A549 (cell line): ENCODE data around the gene STOX1. TPM values are rescaled to one million over a fixed set of nuclear protein-coding genes. Genes with fewer than 3 reads are reported as not detected.
A peak's percentile ranks its signal among the peaks of the same experiment; 100 is the strongest.

Source experiments
- ATAC-seq, 2 experiments: fragments of 200-7000 bp in 1 of 2; fragments of >200 bp in 1 of 2; cut with Nextera tagmentation in 1 of 2; cut with Tn5 transposase in 1 of 2; 3 replicates each; pipeline versions ENCODE4 v1.8.0 to v1.9.1; 2018 to 2020; ENCODE audit warnings: mild to moderate bottlenecking in 1 of 2, moderate library complexity in 1 of 2
- CTCF ChIA-PET: fragments of 300-600 bp; sonication (Branson Sonifier 250); formaldehyde crosslinking; extraction: SDS; loops from one replicate; lab custom pipeline; 2021; ENCODE audit warnings: antibody characterized with exemption, inconsistent platforms; lab: Yijun Ruan, JAX
- POLR2A ChIA-PET: fragments of 350-600 bp; formaldehyde crosslinking; extraction: SDS; loops from one replicate; lab custom pipeline; 2021; ENCODE audit warnings: antibody characterized with exemption, inconsistent platforms; lab: Yijun Ruan, JAX
- DNase-seq, 2 experiments: peaks; one replicate each; pipeline versions ENCODE4 v3.0.0 to v3.0.0-alpha.2; 2011 to 2016; ENCODE audit warnings: low read depth in 1 of 2, low spot score in 1 of 2
- FAIRE-seq: peaks from 2 replicates; lab custom pipeline; 2011; peaks lifted over from hg19 to GRCh38; lab: Jason Lieb, UNC
- H3K27ac ChIP-seq, 2 experiments: fragments of >200 bp; sonication (Bioruptor Twin); formaldehyde crosslinking; 3 replicates each; pipeline ENCODE4 v1.5.1; 2016 to 2017
- H3K4me1 ChIP-seq: fragments of >200 bp; sonication (Bioruptor Twin); formaldehyde crosslinking; 3 replicates; pipeline ENCODE4 v1.6.1; 2016
- H3K4me2 ChIP-seq: fragments of >200 bp; sonication (Bioruptor Twin); formaldehyde crosslinking; 3 replicates; pipeline ENCODE4 v1.6.1; 2016
- H3K4me3 ChIP-seq: fragments of >200 bp; sonication (Bioruptor Twin); formaldehyde crosslinking; 3 replicates; pipeline ENCODE4 v1.5.1; 2016
- H3K9me3 ChIP-seq: fragments of >200 bp; sonication (Bioruptor Twin); formaldehyde crosslinking; 3 replicates; pipeline ENCODE4 v1.6.1; 2016
- BCL3 ChIP-seq: fragments of >200 bp; sonication (Bioruptor Twin); formaldehyde crosslinking; IDR thresholded peaks from 3 replicates; pipeline ENCODE4 v1.6.1; 2016
- BHLHE40 ChIP-seq: IDR thresholded peaks from 2 replicates; pipeline ENCODE4 v1.6.1; 2012; ENCODE audit warnings: low read depth, low read length, inconsistent platforms
- CBX2 ChIP-seq: fragments of 200-600 bp; sonication (generic); IDR thresholded peaks from 2 replicates; pipeline ENCODE4 v1.6.1; 2016; ENCODE audit warnings: low read depth, mild to moderate bottlenecking, borderline replicate concordance
- CBX8 ChIP-seq: fragments of 200-600 bp; sonication (generic); IDR thresholded peaks from 2 replicates; pipeline ENCODE4 v1.6.1; 2016
- CEBPB ChIP-seq, 2 experiments: fragments of >200 bp in 1 of 2; sonication (Bioruptor Twin) in 1 of 2; formaldehyde crosslinking in 1 of 2; IDR thresholded peaks; 2 replicates each; pipeline ENCODE4 v1.6.1; 2012 to 2016
- CHD2 ChIP-seq: fragments of 150-350 bp; IDR thresholded peaks from 2 replicates; pipeline ENCODE4 v1.6.1; 2014; ENCODE audit warnings: low read length; ENCODE audit not compliant: partially characterized antibody
- CHD4 ChIP-seq: fragments of 200-600 bp; sonication (generic); IDR thresholded peaks from 2 replicates; pipeline ENCODE4 v1.6.1; 2016; ENCODE audit warnings: antibody characterized with exemption, mild to moderate bottlenecking, borderline replicate concordance
- CTCF ChIP-seq: fragments of >200 bp; sonication (Bioruptor Twin); formaldehyde crosslinking; IDR thresholded peaks from 3 replicates; pipeline ENCODE4 v1.5.1; 2016
- EHF ChIP-seq: fragments of 250-450 bp; sonication (Bioruptor Pico); IDR thresholded peaks from 2 replicates; pipeline ENCODE4 v1.5.0; 2020; ENCODE audit warnings: mild to moderate bottlenecking
- EP300 ChIP-seq, 2 experiments: fragments of >200 bp; sonication (Bioruptor Twin); formaldehyde crosslinking; IDR thresholded peaks; 2 replicates in 1 of 2; 3 replicates in 1 of 2; pipeline ENCODE4 v1.6.1; 2016 to 2017
- ESRRA ChIP-seq: fragments of 150-350 bp; IDR thresholded peaks from 2 replicates; pipeline ENCODE4 v1.6.1; 2014; ENCODE audit warnings: mild to moderate bottlenecking, low read length, borderline replicate concordance
- GATA3 ChIP-seq: IDR thresholded peaks from 2 replicates; pipeline ENCODE4 v1.6.1; 2012; ENCODE audit warnings: borderline replicate concordance
- JUN ChIP-seq, 2 experiments: fragments of >200 bp; sonication (Bioruptor Twin); formaldehyde crosslinking; IDR thresholded peaks; 2 replicates in 1 of 2; 3 replicates in 1 of 2; pipeline ENCODE4 v1.6.1; 2016 to 2017
- KDM1A ChIP-seq: fragments of 200-600 bp; sonication (generic); IDR thresholded peaks from 2 replicates; pipeline ENCODE4 v1.6.1; 2016; ENCODE audit warnings: low read depth, mild to moderate bottlenecking
- MAX ChIP-seq: IDR thresholded peaks from 2 replicates; pipeline ENCODE4 v1.6.1; 2012
- MAZ ChIP-seq: fragments of 150-350 bp; IDR thresholded peaks from 2 replicates; pipeline ENCODE4 v1.6.1; 2014; ENCODE audit warnings: antibody characterized with exemption, low read depth, low read length, borderline replicate concordance
- NPAS2 ChIP-seq: fragments of 250-450 bp; sonication (Bioruptor Pico); IDR thresholded peaks from 2 replicates; pipeline ENCODE4 v1.8.0; 2022; ENCODE audit warnings: mild to moderate bottlenecking, moderate library complexity, borderline replicate concordance
- NR3C1 ChIP-seq: fragments of >200 bp; sonication (Bioruptor Twin); formaldehyde crosslinking; IDR thresholded peaks from 3 replicates; pipeline ENCODE4 v1.6.1; 2017
- PHF8 ChIP-seq: fragments of 200-600 bp; sonication (generic); IDR thresholded peaks from 2 replicates; pipeline ENCODE4 v1.6.1; 2016; ENCODE audit warnings: low read depth, mild to moderate bottlenecking, antibody characterized with exemption, moderate library complexity, borderline replicate concordance
- POLR2AphosphoS2 ChIP-seq: conservative IDR thresholded peaks from 2 replicates; pipeline ENCODE4 v1.6.1; 2012; ENCODE audit warnings: low read length, improper control_type of control experiment, inconsistent platforms
- RAD21 ChIP-seq, 2 experiments: fragments of >200 bp in 1 of 2; sonication (Bioruptor Twin) in 1 of 2; formaldehyde crosslinking in 1 of 2; IDR thresholded peaks in 1 of 2; conservative IDR thresholded peaks in 1 of 2; 2 replicates in 1 of 2; 3 replicates in 1 of 2; pipeline ENCODE4 v1.6.1; 2012 to 2018; ENCODE audit warnings: inconsistent platforms in 1 of 2
- RARB ChIP-seq: fragments of 250-450 bp; sonication (Bioruptor Pico); IDR thresholded peaks from 2 replicates; pipeline ENCODE4 v1.8.0; 2021; ENCODE audit warnings: mild to moderate bottlenecking, moderate library complexity
- RCOR1 ChIP-seq: fragments of 150-350 bp; IDR thresholded peaks from 2 replicates; pipeline ENCODE4 v1.6.1; 2014; ENCODE audit warnings: antibody characterized with exemption, low read length, low read depth
- REST ChIP-seq: fragments of 200-600 bp; sonication (generic); IDR thresholded peaks from 2 replicates; pipeline ENCODE4 v1.6.1; 2016; ENCODE audit warnings: antibody characterized with exemption, mild to moderate bottlenecking, moderate library complexity
- SMC3 ChIP-seq: fragments of >200 bp; sonication (Bioruptor Twin); formaldehyde crosslinking; IDR thresholded peaks from 3 replicates; pipeline ENCODE4 v1.6.1; 2018; ENCODE audit warnings: inconsistent platforms
- SREBF2 ChIP-seq: fragments of 450-650 bp; IDR thresholded peaks from 2 replicates; pipeline ENCODE4 v1.6.1; 2014; ENCODE audit warnings: mild to moderate bottlenecking, moderate library complexity
- TP53 ChIP-seq: fragments of 250-450 bp; sonication (Bioruptor Pico); IDR thresholded peaks from 2 replicates; pipeline ENCODE4 v1.5.0; 2021; ENCODE audit warnings: mild to moderate bottlenecking, moderate library complexity
- ZC3H11A ChIP-seq: fragments of 450-650 bp; IDR thresholded peaks from 2 replicates; pipeline ENCODE4 v1.6.1; 2014; ENCODE audit warnings: antibody characterized with exemption, mild to moderate bottlenecking
- ZNF302 ChIP-seq: fragments of 250-450 bp; sonication (Bioruptor Pico); IDR thresholded peaks from 2 replicates; pipeline ENCODE4 v1.9.0; 2021; ENCODE audit warnings: inconsistent platforms, mild to moderate bottlenecking, moderate library complexity
- ZSCAN20 ChIP-seq: fragments of 250-450 bp; sonication (Bioruptor Pico); IDR thresholded peaks from 2 replicates; pipeline ENCODE4 v1.8.0; 2022; ENCODE audit warnings: mild to moderate bottlenecking, moderate library complexity
- WGBS: methylation state at CpG from one replicate; pipeline ENCODE4 v1.1.6; 2017; ENCODE audit errors: missing lambda C conversion rate; 5-methylcytosine and 5-hydroxymethylcytosine counted together
- polyA plus RNA-seq, 4 experiments: library from polyadenylated mRNA; depleted of rRNA in 3 of 4; stranded (reverse); fragments of >200 nt; fragmentation: RNase III in 1 of 4; extraction: RNeasy Plus Mini Kit Qiagen cat#74134 plus additional on column Dnase treatment in 1 of 4; gene quantifications; 2 replicates in 3 of 4; 3 replicates in 1 of 4; pipeline ENCODE4 v1.2.3, GENCODE V29; 2011 to 2017

STOX1 gene
- polyA plus RNA-seq, 2 of the 4 experiments (the other 2 are of a cell fraction): 0.94 to 1.6 TPM

- TF ChIP-seq SREBF2: no peak
- no peak for TF ChIP-seq NPAS2
- no peak for TF ChIP-seq EHF (CRISPR knock-in tag)
- no peak for TF ChIP-seq MAX
- no peak for TF ChIP-seq CBX8
- no peak for TF ChIP-seq ZSCAN20 (CRISPR knock-in tag)
- no peak for TF ChIP-seq EP300 (IDR thresholded peaks at IDR 0.05)
- no peak for TF ChIP-seq CHD2
- TF ChIP-seq ZNF302: no peak
- no peak for TF ChIP-seq CEBPB (IDR thresholded peaks at IDR 0.05)
- no peak for TF ChIP-seq NR3C1
- TF ChIP-seq POLR2AphosphoS2: no peak
- no peak for TF ChIP-seq KDM1A
- no peak for TF ChIP-seq BCL3
- TF ChIP-seq BHLHE40: no peak
- POLR2A ChIA-PET: no interaction called here
Measured at GRCh38 chr10:68790476-68790875, 36.9 kb upstream of the STOX1 start.

GRCh38 chr10:68792115-68792514 lies 35.2 kb upstream of the STOX1 start:
- Histone ChIP-seq H3K4me3 (no peak overlapping the region), H3K27ac (no peak overlapping the region), H3K4me2 (no peak overlapping the region), H3K4me1 (no peaks in the 10 kb centered on the region), H3K9me3 (no peaks in the 10 kb centered on the region)
- WGBS: 60% methylated on average over 1 of the region's 1 CpG
- ATAC-seq (no peak), DNase-seq (no peak), FAIRE-seq (no peak)
- CTCF ChIA-PET: interaction anchor here (0.7 kb wide), 1 partner anchor 582 kb away, joined by 3 read pairs; no protein-coding TSS in a partner anchor
- TF ChIP-seq ESRRA (no peak), POLR2AphosphoS2 (no peak), PHF8 (no peak), CBX2 (no peak), RAD21 (conservative IDR thresholded peaks at IDR 0.05 in 1 of 2, IDR thresholded peaks at IDR 0.05 in 1 of 2) (peak; percentile 20 to 23; a peak in 1 of 5 replicates), ZC3H11A (no peak), SMC3 (0 out of 3 replicates have a peak, but pooled peaks have one; percentile 13), SREBF2 (no peak), RCOR1 (no peak), REST (no peak), KDM1A (no peak), CHD4 (no peak), RARB (CRISPR knock-in tag) (no peak), CHD2 (no peak), JUN (IDR thresholded peaks at IDR 0.05) (no peak), GATA3 (no peak), TP53 (CRISPR knock-in tag) (no peak), MAZ (no peak), CBX8 (no peak), CTCF (peak; percentile 33; the same call in 2 of the 3 replicates)
- POLR2A ChIA-PET: no interaction called here

More at GRCh38 chr10:68790476-68790875, 36.9 kb upstream of the STOX1 start:
- Histone ChIP-seq H3K27ac (no peak overlapping the region), H3K9me3 (no peaks in the 10 kb centered on the region), H3K4me1 (no peaks in the 10 kb centered on the region), H3K4me3 (no peak overlapping the region), H3K4me2 (no peak overlapping the region)
- 93% methylated on average over 10 of the region's 10 CpGs for WGBS
- ATAC-seq (no peak), DNase-seq (no peak), FAIRE-seq (no peak)
- CTCF ChIA-PET: interaction anchor here (0.8 to 1.0 kb wide), 2 partner anchors 37 to 107 kb away, joined by 3 to 4 read pairs; partner anchors contain the start of gene STOX1
